SK-N-SH (cell line): ENCODE measurements around the gene TSPAN14. TPM values are rescaled to one million over a fixed set of nuclear protein-coding genes. Genes with fewer than 3 reads are reported as not detected.

Source experiments
- CTCF ChIA-PET: fragments of 300-600, 350-600 bp; formaldehyde crosslinking; extraction: SDS; loops from one replicate; lab custom pipeline; 2021; lab: Yijun Ruan, JAX
- POLR2A ChIA-PET: fragments of 350-600 bp; sonication (Branson Sonifier 250); formaldehyde crosslinking; extraction: SDS; loops from one replicate; lab custom pipeline; 2020; ENCODE audit warnings: antibody characterized with exemption, inconsistent platforms; lab: Yijun Ruan, JAX
- DNase-seq: peaks from one replicate; pipeline ENCODE4 v3.0.0; 2012
- H2AFZ ChIP-seq: fragments of 200-600 bp; sonication (generic); 2 replicates; pipeline ENCODE4 v1.8.1; 2016; ENCODE audit warnings: antibody characterized with exemption, mild to moderate bottlenecking, low read depth
- H3F3A ChIP-seq: fragments of 200-600 bp; sonication (generic); replicated peaks from 2 replicates; pipeline ENCODE3; 2016; ENCODE audit warnings: antibody characterized with exemption, mild to moderate bottlenecking; ENCODE audit not compliant: insufficient read depth
- H3K27ac ChIP-seq, 2 experiments: fragments of 200-500 bp in 1 of 2; fragments of 200-600 bp in 1 of 2; sonication (Bioruptor generic) in 1 of 2; sonication (generic), shearing (Covaris generic) in 1 of 2; 2 replicates each; pipeline versions ENCODE4 v1.5.1 to v1.6.1; 2014 to 2016; ENCODE audit warnings: low read depth in 2 of 2, inconsistent platforms in 1 of 2, low read length in 1 of 2, mild to moderate bottlenecking in 1 of 2, mixed read lengths in 1 of 2
- H3K27me3 ChIP-seq: fragments of 200-600 bp; sonication (generic), shearing (Covaris generic); 2 replicates; pipeline ENCODE4 v1.6.1; 2016; ENCODE audit warnings: mixed run types; ENCODE audit not compliant: insufficient read depth
- H3K36me3 ChIP-seq, 2 experiments: fragments of 200-500 bp in 1 of 2; fragments of 200-600 bp in 1 of 2; sonication (Bioruptor generic) in 1 of 2; sonication (generic) in 1 of 2; replicated peaks in 1 of 2; 2 replicates each; pipeline versions ENCODE3 to v1.5.1; 2014 to 2016; ENCODE audit warnings: low read length in 1 of 2, mild to moderate bottlenecking in 1 of 2; ENCODE audit not compliant: insufficient read depth in 2 of 2, control insufficient read depth in 1 of 2
- H3K4me1 ChIP-seq, 2 experiments: fragments of 200-500 bp in 1 of 2; fragments of 200-600 bp in 1 of 2; sonication (Bioruptor generic) in 1 of 2; sonication (generic), shearing (Covaris generic) in 1 of 2; 2 replicates each; pipeline versions ENCODE4 v1.5.1 to v1.6.1; 2014 to 2016; ENCODE audit warnings: low read depth in 1 of 2, low read length in 1 of 2, mixed run types in 1 of 2; ENCODE audit not compliant: insufficient read depth in 2 of 2, control insufficient read depth in 1 of 2
- H3K4me2 ChIP-seq: fragments of 200-600 bp; sonication (generic), shearing (Covaris generic); 2 replicates; pipeline ENCODE4 v1.6.1; 2017; ENCODE audit warnings: mixed run types
- H3K4me3 ChIP-seq, 2 experiments: fragments of 200-500 bp in 1 of 2; fragments of 200-600 bp in 1 of 2; sonication (Bioruptor generic) in 1 of 2; sonication (generic), shearing (Covaris generic) in 1 of 2; 2 replicates each; pipeline versions ENCODE4 v1.5.1 to v1.8.1; 2014 to 2016; ENCODE audit warnings: low read depth in 2 of 2, inconsistent platforms in 1 of 2, low read length in 1 of 2, mild to moderate bottlenecking in 1 of 2, mixed read lengths in 1 of 2, moderate library complexity in 1 of 2
- H3K79me2 ChIP-seq: fragments of 200-600 bp; sonication (generic); 2 replicates; pipeline ENCODE4 v1.8.1; 2017; ENCODE audit warnings: mild to moderate bottlenecking; ENCODE audit not compliant: insufficient read depth
- H3K9ac ChIP-seq: fragments of 200-600 bp; sonication (generic); 2 replicates; pipeline ENCODE4 v1.6.1; 2017; ENCODE audit warnings: mixed run types
- H3K9me2 ChIP-seq: fragments of 200-600 bp; sonication (generic); 2 replicates; pipeline ENCODE4 v1.6.1; 2017; ENCODE audit warnings: mixed run types
- H3K9me3 ChIP-seq: fragments of 200-600 bp; sonication (generic); 2 replicates; pipeline ENCODE4 v1.6.1; 2017; ENCODE audit warnings: mixed run types, mild to moderate bottlenecking, moderate library complexity
- H4K20me1 ChIP-seq: fragments of 200-600 bp; sonication (generic); 2 replicates; pipeline ENCODE4 v1.6.1; 2017; ENCODE audit warnings: mild to moderate bottlenecking, mixed run types; ENCODE audit not compliant: insufficient read depth
- ELF1 ChIP-seq: IDR thresholded peaks from 2 replicates; pipeline ENCODE4 v1.4.0; 2012
- EP300 ChIP-seq, 2 experiments: IDR thresholded peaks; 2 replicates each; pipeline versions ENCODE4 v1.4.0 to v1.6.1; 2012; ENCODE audit warnings: borderline replicate concordance in 1 of 2, low read depth in 1 of 2, low read length in 1 of 2
- EZH2phosphoT487 ChIP-seq: fragments of 200-600 bp; sonication (generic); IDR thresholded peaks from 2 replicates; pipeline ENCODE4 v1.6.1; 2017; ENCODE audit warnings: low read depth, mixed run types, mild to moderate bottlenecking, antibody characterized with exemption, moderate library complexity, borderline replicate concordance
- FOSL2 ChIP-seq: IDR thresholded peaks from 2 replicates; pipeline ENCODE4 v1.4.0; 2012; ENCODE audit warnings: low read depth, mild to moderate bottlenecking, moderate library complexity, borderline replicate concordance
- FOXJ3 ChIP-seq: sonication (generic); formaldehyde crosslinking; IDR thresholded peaks from 2 replicates; pipeline ENCODE4 v1.5.1; 2020; ENCODE audit warnings: mild to moderate bottlenecking, missing genetic modification reagents
- FOXM1 ChIP-seq: IDR thresholded peaks from 2 replicates; pipeline ENCODE4 v1.4.0; 2012; ENCODE audit warnings: low read depth, mild to moderate bottlenecking
- GABPA ChIP-seq: IDR thresholded peaks from 2 replicates; pipeline ENCODE4 v1.4.0; 2012; ENCODE audit warnings: low read depth, mild to moderate bottlenecking
- RAD21 ChIP-seq: IDR thresholded peaks from 2 replicates; pipeline ENCODE4 v1.6.1; 2012; ENCODE audit warnings: mild to moderate bottlenecking, low read length
- RFX5 ChIP-seq: IDR thresholded peaks from 2 replicates; pipeline ENCODE4 v1.6.1; 2012; ENCODE audit warnings: mild to moderate bottlenecking, improper control_type of control experiment, low read length
- RXRA ChIP-seq: IDR thresholded peaks from 2 replicates; pipeline ENCODE4 v1.4.0; 2012; ENCODE audit warnings: low read depth, mild to moderate bottlenecking, borderline replicate concordance
- SIN3A ChIP-seq: IDR thresholded peaks from 2 replicates; pipeline ENCODE4 v1.6.1; 2012; ENCODE audit warnings: low read depth, mild to moderate bottlenecking, low read length, moderate library complexity, borderline replicate concordance
- TAF1 ChIP-seq: IDR thresholded peaks from 2 replicates; pipeline ENCODE4 v1.6.1; 2012; ENCODE audit warnings: low read depth, mild to moderate bottlenecking, low read length, moderate library complexity, borderline replicate concordance
- WGBS: methylation state at CpG from one replicate; pipeline ENCODE4 v1.1.6; 2017; ENCODE audit warnings: low lambda C conversion rate; 5-methylcytosine and 5-hydroxymethylcytosine counted together
- polyA plus RNA-seq, 3 experiments: library from polyadenylated mRNA; depleted of rRNA; stranded (reverse); fragments of >200 nt; gene quantifications; 2 replicates each; pipeline ENCODE4 v1.2.3, GENCODE V29; 2012
- TF ChIP-seq, protein P1 (sequence below): IDR thresholded peaks from 2 replicates; pipeline ENCODE4 v1.4.0; 2012; ENCODE audit warnings: low read depth
- TF ChIP-seq, protein P2 (sequence below): fragments of 150-350 bp; IDR thresholded peaks from 2 replicates; pipeline ENCODE4 v1.6.1; 2016; ENCODE audit warnings: mild to moderate bottlenecking, low read depth, low read length
- TF ChIP-seq, protein P3 (sequence below): IDR thresholded peaks from 2 replicates; pipeline ENCODE4 v1.4.0; 2012; ENCODE audit warnings: low read depth, borderline replicate concordance
- TF ChIP-seq, protein P4 (sequence below): fragments of 200-600 bp; sonication (generic); IDR thresholded peaks from 2 replicates; pipeline ENCODE4 v1.6.1; 2017; ENCODE audit warnings: antibody characterized with exemption, mild to moderate bottlenecking, moderate library complexity
- TF ChIP-seq, protein P5 (sequence below): IDR thresholded peaks from 2 replicates; pipeline ENCODE4; 2012

TSPAN14 gene
- polyA plus RNA-seq, 1 of the 3 experiments (the other 2 are of a cell fraction) = 78.1 TPM

DNA sequence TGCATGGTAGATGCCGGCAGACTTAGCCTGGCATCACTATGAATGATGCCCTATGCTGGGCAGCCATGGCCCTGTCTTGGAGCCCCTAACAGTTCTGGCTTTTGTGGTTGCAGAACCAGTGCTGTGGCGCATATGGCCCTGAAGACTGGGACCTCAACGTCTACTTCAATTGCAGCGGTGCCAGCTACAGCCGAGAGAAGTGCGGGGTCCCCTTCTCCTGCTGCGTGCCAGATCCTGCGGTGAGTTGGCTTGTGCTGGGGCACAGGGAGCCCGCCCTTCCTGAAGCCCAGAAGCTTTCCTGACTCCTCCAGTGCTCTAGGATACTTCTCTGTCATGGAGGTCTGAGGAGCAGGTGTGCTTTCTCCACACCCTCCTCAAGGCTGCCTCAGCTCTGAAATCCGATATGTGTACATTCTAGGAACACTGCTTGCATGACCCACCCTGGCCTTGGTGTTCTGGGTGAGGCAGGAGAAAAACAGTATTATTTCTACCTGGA is 58.0 kb downstream of the TSPAN14 start (continued):
- TF ChIP-seq, protein P1, sequence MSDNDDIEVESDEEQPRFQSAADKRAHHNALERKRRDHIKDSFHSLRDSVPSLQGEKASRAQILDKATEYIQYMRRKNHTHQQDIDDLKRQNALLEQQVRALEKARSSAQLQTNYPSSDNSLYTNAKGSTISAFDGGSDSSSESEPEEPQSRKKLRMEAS = no peak
- no peak for TF ChIP-seq FOXM1
- TF ChIP-seq FOSL2 = no peak
- TF ChIP-seq, protein P2, sequence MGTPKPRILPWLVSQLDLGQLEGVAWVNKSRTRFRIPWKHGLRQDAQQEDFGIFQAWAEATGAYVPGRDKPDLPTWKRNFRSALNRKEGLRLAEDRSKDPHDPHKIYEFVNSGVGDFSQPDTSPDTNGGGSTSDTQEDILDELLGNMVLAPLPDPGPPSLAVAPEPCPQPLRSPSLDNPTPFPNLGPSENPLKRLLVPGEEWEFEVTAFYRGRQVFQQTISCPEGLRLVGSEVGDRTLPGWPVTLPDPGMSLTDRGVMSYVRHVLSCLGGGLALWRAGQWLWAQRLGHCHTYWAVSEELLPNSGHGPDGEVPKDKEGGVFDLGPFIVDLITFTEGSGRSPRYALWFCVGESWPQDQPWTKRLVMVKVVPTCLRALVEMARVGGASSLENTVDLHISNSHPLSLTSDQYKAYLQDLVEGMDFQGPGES = no peak

DNA sequence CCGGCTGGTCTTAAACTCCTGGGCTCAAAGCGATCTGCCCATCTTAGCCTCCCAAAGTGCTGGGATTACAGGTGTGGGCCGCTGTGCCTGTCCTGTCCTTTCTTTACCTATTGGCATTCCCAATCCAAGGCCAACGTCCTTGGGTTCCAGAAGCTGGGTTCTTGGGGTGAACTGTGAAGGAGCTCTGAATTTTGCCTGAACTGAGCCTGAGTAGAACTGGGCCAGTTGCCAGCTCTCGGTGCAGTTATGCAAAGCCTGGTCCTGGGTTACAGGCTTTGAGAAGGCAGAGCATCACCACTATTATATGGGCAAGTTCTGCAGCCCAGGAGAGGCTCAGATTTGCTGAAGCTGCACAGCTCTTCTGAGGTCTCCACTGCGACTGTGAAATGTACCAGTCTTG is 59.0 kb downstream of the TSPAN14 start:
- no peak overlapping the region for H2AFZ ChIP-seq
- 84% methylated on average over 5 of the region's 6 CpGs for WGBS
- H3K4me1 ChIP-seq = peaks cover 3 to 21% of the 10 kb centered on the region in 2 experiments; a peak in 3 of 4 replicates
- peaks cover 38 to 49% of the 10 kb centered on the region in 2 experiments for H3K36me3 ChIP-seq
- no peak overlapping the region for H3K9ac ChIP-seq
- no peak overlapping the region for H3K4me3 ChIP-seq
- ChIA-PET POLR2A (no interaction called here), CTCF (interaction anchor here (1.0 to 21.2 kb wide), 4 partner anchors 8 to 411 kb away, joined by 3 to 602 read pairs (median 26); partner anchors contain the start of gene TSPAN14)
- no peaks in the 10 kb centered on the region for H3F3A ChIP-seq
- DNase-seq = no peak
- H4K20me1 ChIP-seq = no peaks in the 10 kb centered on the region
- no peaks in the 10 kb centered on the region for H3K9me2 ChIP-seq
- TF ChIP-seq GABPA = no peak
- H3K27me3 ChIP-seq = no peaks in the 10 kb centered on the region
- H3K79me2 ChIP-seq = peaks cover 24% of the 10 kb centered on the region; the same call in 1 of the 2 replicates
- no peak overlapping the region for H3K4me2 ChIP-seq
- H3K9me3 ChIP-seq = no peaks in the 10 kb centered on the region
- no peak overlapping the region for H3K27ac ChIP-seq

DNA sequence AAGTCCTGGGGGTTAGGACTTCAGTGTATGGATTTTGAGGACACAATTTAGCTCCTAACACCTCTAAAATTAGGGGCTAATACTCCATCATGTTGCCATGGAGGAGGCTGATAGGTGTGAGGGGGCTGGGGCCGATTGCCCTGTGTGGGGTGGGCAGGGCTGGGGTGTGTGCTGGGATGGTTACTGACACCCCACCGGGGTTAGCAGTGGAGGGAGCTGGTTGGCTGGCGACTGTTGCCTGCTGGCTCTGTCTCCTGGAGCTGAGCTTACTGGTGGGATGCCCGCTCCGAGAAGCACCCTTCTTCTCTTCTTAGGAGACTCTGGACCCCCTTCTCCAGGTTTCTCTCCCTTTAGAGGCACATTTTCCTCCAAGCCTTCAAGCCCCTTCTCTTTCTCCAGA is 61.4 kb downstream of the TSPAN14 start:
- POLR2A ChIA-PET = no interaction called here
- no peak overlapping the region for H3K27ac ChIP-seq
- no peaks in the 10 kb centered on the region for H3K27me3 ChIP-seq
- CTCF ChIA-PET = interaction anchor here (1.0 to 21.2 kb wide), 4 partner anchors 10 to 158 kb away, joined by 3 to 602 read pairs (median 20); partner anchors contain the start of gene TSPAN14
- H3F3A ChIP-seq = no peaks in the 10 kb centered on the region
- TF ChIP-seq, protein P2 = no peak
- TF ChIP-seq FOXJ3 (CRISPR knock-in tag) = no peak
- no peak for TF ChIP-seq RAD21
- TF ChIP-seq ELF1 = no peak
- TF ChIP-seq RFX5 = no peak
- TF ChIP-seq, protein P3, sequence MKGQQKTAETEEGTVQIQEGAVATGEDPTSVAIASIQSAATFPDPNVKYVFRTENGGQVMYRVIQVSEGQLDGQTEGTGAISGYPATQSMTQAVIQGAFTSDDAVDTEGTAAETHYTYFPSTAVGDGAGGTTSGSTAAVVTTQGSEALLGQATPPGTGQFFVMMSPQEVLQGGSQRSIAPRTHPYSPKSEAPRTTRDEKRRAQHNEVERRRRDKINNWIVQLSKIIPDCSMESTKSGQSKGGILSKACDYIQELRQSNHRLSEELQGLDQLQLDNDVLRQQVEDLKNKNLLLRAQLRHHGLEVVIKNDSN = no peak
- TF ChIP-seq GABPA = no peak
- no peak for TF ChIP-seq RXRA
- no peak for TF ChIP-seq EZH2phosphoT487
- TF ChIP-seq SIN3A = no peak
- TF ChIP-seq, protein P4, sequence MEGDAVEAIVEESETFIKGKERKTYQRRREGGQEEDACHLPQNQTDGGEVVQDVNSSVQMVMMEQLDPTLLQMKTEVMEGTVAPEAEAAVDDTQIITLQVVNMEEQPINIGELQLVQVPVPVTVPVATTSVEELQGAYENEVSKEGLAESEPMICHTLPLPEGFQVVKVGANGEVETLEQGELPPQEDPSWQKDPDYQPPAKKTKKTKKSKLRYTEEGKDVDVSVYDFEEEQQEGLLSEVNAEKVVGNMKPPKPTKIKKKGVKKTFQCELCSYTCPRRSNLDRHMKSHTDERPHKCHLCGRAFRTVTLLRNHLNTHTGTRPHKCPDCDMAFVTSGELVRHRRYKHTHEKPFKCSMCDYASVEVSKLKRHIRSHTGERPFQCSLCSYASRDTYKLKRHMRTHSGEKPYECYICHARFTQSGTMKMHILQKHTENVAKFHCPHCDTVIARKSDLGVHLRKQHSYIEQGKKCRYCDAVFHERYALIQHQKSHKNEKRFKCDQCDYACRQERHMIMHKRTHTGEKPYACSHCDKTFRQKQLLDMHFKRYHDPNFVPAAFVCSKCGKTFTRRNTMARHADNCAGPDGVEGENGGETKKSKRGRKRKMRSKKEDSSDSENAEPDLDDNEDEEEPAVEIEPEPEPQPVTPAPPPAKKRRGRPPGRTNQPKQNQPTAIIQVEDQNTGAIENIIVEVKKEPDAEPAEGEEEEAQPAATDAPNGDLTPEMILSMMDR = no peak
- TF ChIP-seq TAF1 = no peak
- TF ChIP-seq EP300 (IDR thresholded peaks at IDR 0.05; ENCODE audit: borderline replicate concordance in 1 of 2, low read depth in 1 of 2, low read length in 1 of 2) = no peak
- TF ChIP-seq, protein P5, sequence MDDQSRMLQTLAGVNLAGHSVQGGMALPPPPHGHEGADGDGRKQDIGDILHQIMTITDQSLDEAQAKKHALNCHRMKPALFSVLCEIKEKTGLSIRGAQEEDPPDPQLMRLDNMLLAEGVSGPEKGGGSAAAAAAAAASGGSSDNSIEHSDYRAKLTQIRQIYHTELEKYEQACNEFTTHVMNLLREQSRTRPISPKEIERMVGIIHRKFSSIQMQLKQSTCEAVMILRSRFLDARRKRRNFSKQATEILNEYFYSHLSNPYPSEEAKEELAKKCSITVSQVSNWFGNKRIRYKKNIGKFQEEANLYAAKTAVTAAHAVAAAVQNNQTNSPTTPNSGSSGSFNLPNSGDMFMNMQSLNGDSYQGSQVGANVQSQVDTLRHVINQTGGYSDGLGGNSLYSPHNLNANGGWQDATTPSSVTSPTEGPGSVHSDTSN = no peak
- H3K9ac ChIP-seq = no peak overlapping the region
- no peaks in the 10 kb centered on the region for H4K20me1 ChIP-seq
- H3K9me3 ChIP-seq = no peaks in the 10 kb centered on the region
- no peak overlapping the region for H2AFZ ChIP-seq
- 81% methylated on average over 3 of the region's 5 CpGs for WGBS
- H3K36me3 ChIP-seq = peaks cover 37 to 64% of the 10 kb centered on the region in 2 experiments
- no peak overlapping the region for H3K4me3 ChIP-seq
- no peak overlapping the region for H3K4me2 ChIP-seq
- no peaks in the 10 kb centered on the region for H3K9me2 ChIP-seq
- peaks cover 4% of the 10 kb centered on the region; the same call in 1 of the 2 replicates for H3K79me2 ChIP-seq
- H3K4me1 ChIP-seq = 0 out of 4 replicates have a peak, but pooled peaks cover 0 to under 1% of the 10 kb centered on the region in 2 experiments
- no peak for DNase-seq
